ENCODE results near the gene SOD1. TPM values are rescaled to one million over a fixed set of nuclear protein-coding genes. Genes with fewer than 3 reads are reported as not detected.
A peak's percentile ranks its signal among the peaks of the same experiment; 100 is the strongest.

SOD1 gene
- total and polyA plus RNA-seq, 2 of the 13 experiments (the other 11 are each of a cell fraction or from before 2014, with no cell fraction given): 317 to 537 TPM

GRCh38 chr21:31622397-31622796 lies 37.1 kb upstream of the SOD1 start (continued):
- TF ChIP-seq ZFP82 (CRISPR knock-in tag; IDR thresholded peaks at IDR 0.05; ENCODE audit: borderline replicate concordance): no peak

DNA sequence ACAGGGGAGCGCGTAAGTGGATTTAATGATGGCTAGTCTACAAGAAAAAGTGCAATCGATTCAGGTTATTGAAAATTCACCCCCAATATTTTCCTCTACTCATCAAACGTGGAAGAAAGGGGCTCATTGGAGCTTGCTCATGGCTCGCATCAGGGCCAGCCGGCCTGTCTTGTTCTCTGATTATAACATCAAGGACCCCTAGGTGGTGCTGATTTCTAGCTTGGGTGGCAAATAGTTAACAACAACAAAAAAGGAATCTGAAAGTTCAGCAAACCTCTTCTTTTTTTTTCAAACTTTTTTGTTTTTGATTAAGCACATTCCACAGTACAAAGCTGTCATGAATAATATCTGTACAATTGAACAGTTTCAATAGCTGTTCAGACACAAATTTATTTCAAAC lies 35.8 kb upstream of the SOD1 start:
- ChIA-PET CTCF (ENCODE audit: low intra/inter-chr PET ratio, low total read pairs) (no interaction called here), POLR2A (no interaction called here)
- no peaks in the 10 kb centered on the region for H3K79me2 ChIP-seq (ENCODE audit: insufficient read depth, low read length)
- DNase-seq (ENCODE audit: low spot score): no peak
- H3K4me3 ChIP-seq (replicated peaks in 1 of 3; ENCODE audit: insufficient read depth in 1 of 3, low read depth in 2 of 3, low read length in 3 of 3): no peak overlapping the region
- intact Hi-C loops (cut with micrococcal nuclease; ENCODE audit: unreplicated experiment) (no loop called here), in situ Hi-C loops (cut with HindIII; ENCODE audit: extremely low pct_ligation_motif_present, low pct_unique_long_range_greater_than_20kb) (no loop called here)
- no peaks in the 10 kb centered on the region for H3K9me3 ChIP-seq (ENCODE audit: low read length)
- no peak overlapping the region for H3K4me2 ChIP-seq (ENCODE audit: low read depth, low read length)
- H3K27me3 ChIP-seq (ENCODE audit: control insufficient read depth in 1 of 2, insufficient read depth in 2 of 2, low read length in 2 of 2): no peaks in the 10 kb centered on the region
- H3K36me3 ChIP-seq (replicated peaks in 1 of 2; ENCODE audit: control insufficient read depth in 1 of 2, insufficient read depth in 2 of 2, low read length in 2 of 2): no peaks in the 10 kb centered on the region
- H3K27ac ChIP-seq (ENCODE audit: extremely low read length, insufficient read depth, low read length): no peak overlapping the region
- no peaks in the 10 kb centered on the region for H4K20me1 ChIP-seq (ENCODE audit: insufficient read depth, low read length)
- 70% methylated on average over 6 of the region's 6 CpGs for WGBS (ENCODE audit: low lambda C conversion rate)
- no peak overlapping the region for H3K9ac ChIP-seq (ENCODE audit: insufficient read depth, low read depth, low read length)
- no TSS peak for BruUV-seq (replicated peaks)
- H2AFZ ChIP-seq (ENCODE audit: low read length): no peak overlapping the region
- FAIRE-seq: peak; percentile 4
- peaks cover 16% of the 10 kb centered on the region for H3K4me1 ChIP-seq (ENCODE audit: insufficient read depth, low read length)
- ATAC-seq: peak; percentile 67
- TF ChIP-seq SRSF1 (optimal IDR thresholded peaks at IDR 0.05; ENCODE audit: low read depth, low read length) (no peak), CTCF (CRISPR knock-in tag; IDR thresholded peaks at IDR 0.05) (0 out of 2 replicates have a peak, but pooled peaks have one; percentile 16), ZNF652 (CRISPR knock-in tag; IDR thresholded peaks at IDR 0.05; ENCODE audit: borderline replicate concordance, low read depth) (peak; percentile 79)

- no TSS peak for BruUV-seq (replicated peaks)
- Histone ChIP-seq H3K36me3 (replicated peaks in 1 of 2; ENCODE audit: control insufficient read depth in 1 of 2, insufficient read depth in 2 of 2, low read length in 2 of 2) (no peaks in the 10 kb centered on the region), H3K79me2 (ENCODE audit: insufficient read depth, low read length) (no peaks in the 10 kb centered on the region), H3K4me2 (ENCODE audit: low read depth, low read length) (no peak overlapping the region), H3K4me1 (ENCODE audit: insufficient read depth, low read length) (peaks cover 16% of the 10 kb centered on the region), H3K9ac (ENCODE audit: insufficient read depth, low read depth, low read length) (no peak overlapping the region), H3K27me3 (ENCODE audit: control insufficient read depth in 1 of 2, insufficient read depth in 2 of 2, low read length in 2 of 2) (no peaks in the 10 kb centered on the region), H3K4me3 (replicated peaks in 1 of 3; ENCODE audit: insufficient read depth in 1 of 3, low read depth in 2 of 3, low read length in 3 of 3) (no peak overlapping the region), H2AFZ (ENCODE audit: low read length) (no peak overlapping the region), H3K9me3 (ENCODE audit: low read length) (no peaks in the 10 kb centered on the region), H3K27ac (ENCODE audit: extremely low read length, insufficient read depth, low read length) (no peak overlapping the region), H4K20me1 (ENCODE audit: insufficient read depth, low read length) (no peaks in the 10 kb centered on the region)
- ATAC-seq: no peak
- POLR2A ChIA-PET: no interaction called here
- FAIRE-seq: no peak
- 29% methylated on average over 3 of the region's 3 CpGs for WGBS (ENCODE audit: low lambda C conversion rate)
- no peak for TF ChIP-seq ZNF83 (CRISPR knock-in tag; IDR thresholded peaks at IDR 0.05; ENCODE audit: borderline replicate concordance)
- TF ChIP-seq ZNF616 (CRISPR knock-in tag; IDR thresholded peaks at IDR 0.05; ENCODE audit: low read depth): no peak
- no peak for TF ChIP-seq ZNF879 (CRISPR knock-in tag; IDR thresholded peaks at IDR 0.05)
- no peak for DNase-seq (ENCODE audit: low spot score)
- CTCF ChIA-PET (ENCODE audit: low intra/inter-chr PET ratio, low total read pairs): no interaction called here
- in situ Hi-C loops (cut with HindIII; ENCODE audit: extremely low pct_ligation_motif_present, low pct_unique_long_range_greater_than_20kb): no loop called here
- intact Hi-C loops (cut with micrococcal nuclease; ENCODE audit: unreplicated experiment): no loop called here
These were observed 35.3 kb upstream of the SOD1 start for GRCh38 chr21:31624181-31624580.
